H1 (cell line): ENCODE results near the gene COX19. TPM values are rescaled to one million over a fixed set of nuclear protein-coding genes. Genes with fewer than 3 reads are reported as not detected.
A peak's percentile ranks its signal among the peaks of the same experiment; 100 is the strongest.

ENCODE experiments used
- CTCF ChIA-PET: fragments of 300-600 bp; sonication (Branson Sonifier 250); formaldehyde crosslinking; loops from one replicate; lab custom pipeline; 2021; ENCODE audit not compliant: partially characterized antibody; lab: Charles Lee
- POLR2A ChIA-PET: fragments of 300-600 bp; sonication (Branson Sonifier 250); formaldehyde crosslinking; loops from one replicate; lab custom pipeline; 2021; ENCODE audit warnings: inconsistent platforms; ENCODE audit not compliant: partially characterized antibody; lab: Charles Lee
- DNase-seq, 2 experiments: peaks; one replicate each; pipeline versions ENCODE4 v3.0.0 to v3.0.0-alpha.2; 2010 to 2022; ENCODE audit warnings: low spot score in 2 of 2, low read depth in 1 of 2, mixed read lengths in 1 of 2
- FAIRE-seq: peaks from 2 replicates; lab custom pipeline; 2011; peaks lifted over from hg19 to GRCh38; lab: Jason Lieb, UNC
- H2AFZ ChIP-seq: 2 replicates; pipeline ENCODE4 v1.8.1; 2012; ENCODE audit warnings: low read length, inconsistent platforms
- H2AK5ac ChIP-seq: 2 replicates; pipeline ENCODE4 v1.6.1; 2013; ENCODE audit warnings: low read depth, low read length
- H2BK120ac ChIP-seq: replicated peaks from 2 replicates; pipeline ENCODE3; 2013; ENCODE audit warnings: low read depth, low read length, inconsistent platforms
- H2BK12ac ChIP-seq: 2 replicates; pipeline ENCODE4 v1.6.1; 2013; ENCODE audit warnings: low read depth, low read length
- H2BK15ac ChIP-seq: 2 replicates; pipeline ENCODE4 v1.6.1; 2013; ENCODE audit warnings: low read length
- H2BK20ac ChIP-seq: 2 replicates; pipeline ENCODE4 v1.6.1; 2013; ENCODE audit warnings: low read length
- H2BK5ac ChIP-seq: 2 replicates; pipeline ENCODE4 v1.6.1; 2013; ENCODE audit warnings: low read depth, low read length
- H3K14ac ChIP-seq: 2 replicates; pipeline ENCODE4 v1.6.1; 2013; ENCODE audit warnings: inconsistent platforms; ENCODE audit not compliant: insufficient read length
- H3K18ac ChIP-seq: 2 replicates; pipeline ENCODE4 v1.6.1; 2013; ENCODE audit warnings: low read length; ENCODE audit errors: extremely low read depth
- H3K23ac ChIP-seq: 2 replicates; pipeline ENCODE4 v1.6.1; 2013; ENCODE audit warnings: inconsistent platforms; ENCODE audit not compliant: insufficient read length
- H3K23me2 ChIP-seq: 2 replicates; pipeline ENCODE4 v1.6.1; 2013; ENCODE audit warnings: low read depth, low read length
- H3K27ac ChIP-seq: 2 replicates; pipeline ENCODE4 v1.6.1; 2011; ENCODE audit warnings: low read depth, low read length, inconsistent platforms
- H3K27me3 ChIP-seq, 4 experiments: replicated peaks in 1 of 4; 1 replicate in 1 of 4; 2 replicates in 3 of 4; pipeline versions ENCODE4 v1.6.1 to v1.8.1; 2011 to 2013; ENCODE audit warnings: low read length in 3 of 4, mild to moderate bottlenecking in 3 of 4, inconsistent platforms in 2 of 4, mixed read lengths in 2 of 4, moderate library complexity in 1 of 4; ENCODE audit not compliant: control insufficient read depth in 3 of 4, insufficient read depth in 3 of 4; ENCODE audit errors: extremely low read depth in 1 of 4
- H3K36me3 ChIP-seq, 4 experiments: 2 replicates each; pipeline versions ENCODE4 v1.6.1 to v1.8.1; 2011 to 2013; ENCODE audit warnings: mild to moderate bottlenecking in 4 of 4, low read length in 3 of 4, moderate library complexity in 2 of 4, control low read depth in 1 of 4, inconsistent platforms in 1 of 4; ENCODE audit not compliant: insufficient read depth in 4 of 4, control insufficient read depth in 2 of 4
- H3K4ac ChIP-seq: replicated peaks from 2 replicates; pipeline ENCODE3; 2013; ENCODE audit warnings: low read length, low read depth, mixed read lengths, inconsistent platforms; ENCODE audit not compliant: insufficient read length
- H3K4me1 ChIP-seq, 4 experiments: replicated peaks in 1 of 4; 1 replicate in 1 of 4; 2 replicates in 3 of 4; pipeline versions ENCODE4 v1.6.1 to v1.8.1; 2011 to 2013; ENCODE audit warnings: low read length in 3 of 4, inconsistent platforms in 2 of 4, mixed read lengths in 1 of 4; ENCODE audit not compliant: insufficient read depth in 4 of 4, control insufficient read depth in 3 of 4
- H3K4me2 ChIP-seq, 2 experiments: 2 replicates each; pipeline versions ENCODE4 v1.6.1 to v1.8.1; 2011 to 2013; ENCODE audit warnings: low read depth in 2 of 2, low read length in 2 of 2, control low read depth in 1 of 2, inconsistent platforms in 1 of 2, mild to moderate bottlenecking in 1 of 2; ENCODE audit not compliant: insufficient read depth in 1 of 2
- H3K4me3 ChIP-seq, 4 experiments: fragments of 200-600, 300-600 bp in 1 of 4; sonication (generic), shearing (Covaris generic), sonication (Bioruptor Twin) in 1 of 4; 2 replicates each; pipeline versions ENCODE4 v1.5.1 to v1.8.1; 2011 to 2016; ENCODE audit warnings: low read length in 4 of 4, low read depth in 3 of 4, control low read depth in 2 of 4, inconsistent platforms in 2 of 4, mild to moderate bottlenecking in 2 of 4, mixed read lengths in 1 of 4, moderate library complexity in 1 of 4; ENCODE audit not compliant: insufficient read depth in 2 of 4; ENCODE audit errors: extremely low read depth in 1 of 4
- H3K56ac ChIP-seq: replicated peaks from 2 replicates; pipeline ENCODE3; 2013; ENCODE audit warnings: low read depth, mild to moderate bottlenecking, mixed read lengths, low read length, inconsistent platforms; ENCODE audit not compliant: insufficient read length
- H3K79me1 ChIP-seq: 2 replicates; pipeline ENCODE4 v1.6.1; 2013; ENCODE audit warnings: low read depth, low read length, control low read depth
- H3K79me2 ChIP-seq, 2 experiments: 2 replicates each; pipeline versions ENCODE4 v1.6.1 to v1.8.1; 2012 to 2013; ENCODE audit warnings: low read length in 2 of 2, mild to moderate bottlenecking in 2 of 2, inconsistent platforms in 1 of 2; ENCODE audit not compliant: insufficient read depth in 2 of 2, control insufficient read depth in 1 of 2
- H3K9ac ChIP-seq, 4 experiments: replicated peaks in 1 of 4; 1 replicate in 1 of 4; 2 replicates in 3 of 4; pipeline versions ENCODE4 v1.6.1 to v1.8.1; 2011 to 2013; ENCODE audit warnings: low read depth in 3 of 4, low read length in 3 of 4, control low read depth in 2 of 4, mild to moderate bottlenecking in 2 of 4, moderate library complexity in 2 of 4, inconsistent platforms in 1 of 4; ENCODE audit errors: extremely low read depth in 1 of 4
- H3K9me3 ChIP-seq, 2 experiments: 2 replicates each; pipeline versions ENCODE4 v1.6.1 to v1.8.1; 2012 to 2013; ENCODE audit warnings: mild to moderate bottlenecking in 2 of 2, moderate library complexity in 2 of 2, control low read depth in 1 of 2, inconsistent platforms in 1 of 2, low read depth in 1 of 2, low read length in 1 of 2, mixed read lengths in 1 of 2; ENCODE audit not compliant: insufficient read depth in 2 of 2
- H4K20me1 ChIP-seq, 2 experiments: replicated peaks in 1 of 2; 2 replicates each; pipeline versions ENCODE3 to v1.8.1; 2011 to 2013; ENCODE audit warnings: inconsistent platforms in 2 of 2, low read length in 2 of 2, mild to moderate bottlenecking in 1 of 2; ENCODE audit not compliant: insufficient read depth in 2 of 2, control insufficient read depth in 1 of 2
- H4K5ac ChIP-seq: 2 replicates; pipeline ENCODE4 v1.6.1; 2013; ENCODE audit warnings: low read length, low read depth, mixed read lengths, inconsistent platforms; ENCODE audit not compliant: insufficient read length
- H4K8ac ChIP-seq: 2 replicates; pipeline ENCODE4 v1.8.0; 2013; ENCODE audit warnings: mild to moderate bottlenecking, moderate library complexity, low read length, inconsistent platforms; ENCODE audit not compliant: insufficient read depth; ENCODE audit errors: extremely low read depth
- H4K91ac ChIP-seq: replicated peaks from 2 replicates; pipeline ENCODE3; 2013; ENCODE audit warnings: low read length, mixed read lengths, inconsistent platforms; ENCODE audit not compliant: insufficient read length
- BACH1 ChIP-seq: IDR thresholded peaks from 2 replicates; pipeline ENCODE4 v1.6.1; 2012; ENCODE audit warnings: low read length, improper control_type of control experiment
- BCL11A ChIP-seq, 2 experiments: IDR thresholded peaks; one replicate each; pipeline ENCODE4 v1.6.1; 2011; ENCODE audit warnings: low read depth in 2 of 2, low read length in 2 of 2, mild to moderate bottlenecking in 2 of 2
- CTBP2 ChIP-seq: IDR thresholded peaks from 2 replicates; pipeline ENCODE4 v1.7.0; 2011; ENCODE audit warnings: borderline replicate concordance, mild to moderate bottlenecking, moderate library complexity, mixed read lengths, low read length; ENCODE audit not compliant: insufficient read depth, insufficient read length
- E2F6 ChIP-seq: IDR thresholded peaks from 2 replicates; pipeline ENCODE4 v1.6.1; 2012; ENCODE audit warnings: inconsistent platforms
- EZH2 ChIP-seq: fragments of 200-600 bp; sonication (generic); IDR thresholded peaks from 2 replicates; pipeline ENCODE4 v1.7.1; 2012; ENCODE audit warnings: low read depth, mild to moderate bottlenecking, moderate library complexity, low read length, inconsistent platforms; ENCODE audit not compliant: severe bottlenecking
- GABPA ChIP-seq: IDR thresholded peaks from 2 replicates; pipeline ENCODE4 v1.6.1; 2011; ENCODE audit warnings: mild to moderate bottlenecking, low read length, moderate library complexity, borderline replicate concordance; ENCODE audit not compliant: insufficient read depth
- KDM4A ChIP-seq: IDR thresholded peaks from one replicate; pipeline ENCODE4 v1.7.1; 2012; ENCODE audit warnings: low read depth, mild to moderate bottlenecking, moderate library complexity, low read length, inconsistent platforms; ENCODE audit not compliant: severe bottlenecking
- MAX ChIP-seq: IDR thresholded peaks from 2 replicates; pipeline ENCODE4 v1.6.1; 2012; ENCODE audit warnings: inconsistent platforms
- SIX5 ChIP-seq: IDR thresholded peaks from 2 replicates; pipeline ENCODE4 v1.6.1; 2011; ENCODE audit warnings: mild to moderate bottlenecking, low read depth, low read length
- WGBS, 2 experiments: shearing (Covaris generic) in 1 of 2; methylation state at CpG; one replicate each; pipeline versions ENCODE4 v1.1.6 to v1.1.7; 2013 to 2015; ENCODE audit warnings: low lambda C conversion rate in 2 of 2, mixed read lengths in 2 of 2, inconsistent platforms in 1 of 2, low coverage in 1 of 2, missing lambda C conversion rate in 1 of 2; ENCODE audit not compliant: insufficient replicate concordance in 2 of 2, insufficient coverage in 1 of 2, insufficient read length in 1 of 2; ENCODE audit errors: extremely low coverage in 1 of 2, missing lambda C conversion rate in 1 of 2; 5-methylcytosine and 5-hydroxymethylcytosine counted together
- polyA plus RNA-seq, 7 experiments: library from polyadenylated mRNA; depleted of rRNA in 3 of 7; stranded (reverse) in 5 of 7; unstranded in 2 of 7; fragments of >200 nt in 5 of 7; fragments of 200-250 nt in 2 of 7; gene quantifications; 1 replicate in 5 of 7; 2 replicates in 1 of 7; 4 replicates in 1 of 7; pipeline versions ENCODE4 v1.2.1 to v1.2.3, GENCODE V29; 2011 to 2013; ENCODE audit warnings: missing spikeins in 2 of 7, mixed read lengths in 2 of 7
- total RNA-seq: library from RNA; stranded (reverse); fragmentation: NEBNext Ultra II Directional; extraction: Animal tissue kit (Norgen Biotek cat#: 25700); gene quantifications from 2 replicates; pipeline ENCODE4 v1.2.1, GENCODE V29; 2021

Gene COX19
- total and polyA plus RNA-seq, 2 of the 8 experiments (the other 6 are each of a cell fraction or from before 2014, with no cell fraction given), result 3.9 to 7.9 TPM

GRCh38 chr7:991729-992656 lies 16.6 kb upstream of the COX19 start:
- Histone ChIP-seq H3K4me3 (no peak overlapping the region), H2BK20ac (no peak overlapping the region), H4K5ac (no peak overlapping the region), H3K9ac (no peak overlapping the region), H3K9me3 (no peaks in the 10 kb centered on the region), H2BK12ac (no peak overlapping the region), H3K23me2 (no peaks in the 10 kb centered on the region), H3K23ac (no peak overlapping the region), H3K79me2 (no peaks in the 10 kb centered on the region), H2BK5ac (no peak overlapping the region), H3K18ac (no peak overlapping the region), H3K27me3 (no peaks in the 10 kb centered on the region), H4K91ac (no peak overlapping the region), H3K14ac (no peak overlapping the region), H2BK120ac (no peak overlapping the region), H3K4me2 (no peak overlapping the region), H3K4ac (peak overlapping the region; percentile 15), H3K56ac (no peak overlapping the region), H3K27ac (no peak overlapping the region), H3K79me1 (no peaks in the 10 kb centered on the region), H3K36me3 (no peaks in the 10 kb centered on the region), H3K4me1 (peaks cover 0 to 9% (median 5%) of the 10 kb centered on the region in 4 experiments; a peak in 5 of 7 replicates), H2AFZ (no peak overlapping the region), H4K20me1 (no peaks in the 10 kb centered on the region), H4K8ac (0 out of 2 replicates have a peak overlapping the region, but pooled peaks have one; percentile 18), H2AK5ac (no peak overlapping the region), H2BK15ac (no peak overlapping the region)
- FAIRE-seq, result no peak
- ChIA-PET POLR2A (interaction anchor here (1.4 to 2.5 kb wide), 9 partner anchors 10 to 146 kb away, joined by 3 to 8 read pairs (median 5); partner anchors contain the start of genes COX19 and CYP2W1), CTCF (interaction anchor here (0.7 to 10.0 kb wide), 47 partner anchors 8 to 465 kb away, joined by 3 to 143 read pairs (median 8); partner anchors contain the start of genes COX19, CYP2W1 and GPR146)
- 93% methylated on average over 28 of the region's 34 CpGs; no CpG with 5 or more reads in 1 of the 2 experiments for WGBS, 2 experiments
- no peak for DNase-seq
- TF ChIP-seq SIX5 (no peak), GABPA (no peak), E2F6 (no peak), KDM4A (no peak), CTBP2 (no peak), BACH1 (no peak), MAX (no peak), EZH2 (no peak), BCL11A (IDR thresholded peaks at IDR 0.05; ENCODE audit: low read depth in 2 of 2, low read length in 2 of 2) (no peak)
